GM12872 (cell line): ENCODE results near the gene LYPD4.

Source experiments
- CTCF ChIP-seq: IDR thresholded peaks from 3 replicates; pipeline ENCODE4 v1.5.1; 2011; ENCODE audit warnings: low read depth, mild to moderate bottlenecking, low read length, moderate library complexity; ENCODE audit not compliant: insufficient read depth

The LYPD4 gene

GRCh38 chr19:41811981-41812380 lies 32.5 kb downstream of the LYPD4 start:
- TF ChIP-seq CTCF = no peak

GRCh38 chr19:41811036-41811435 lies 33.4 kb downstream of the LYPD4 start:
- no peak for TF ChIP-seq CTCF

GRCh38 chr19:41810301-41810700 lies 34.2 kb downstream of the LYPD4 start:
- TF ChIP-seq CTCF = no peak

- no peak for TF ChIP-seq CTCF
These were observed 35.6 kb downstream of the LYPD4 start for GRCh38 chr19:41808663-41809566.

GRCh38 chr19:41807176-41807575 lies 37.3 kb downstream of the LYPD4 start:
- no peak for TF ChIP-seq CTCF

- no peak for TF ChIP-seq CTCF
These were observed 40.1 kb downstream of the LYPD4 start for GRCh38 chr19:41804336-41804735.

GRCh38 chr19:41802770-41803169 lies 41.7 kb downstream of the LYPD4 start:
- no peak for TF ChIP-seq CTCF
